ENCODE data around the gene ARID5B. TPM values are rescaled to one million over a fixed set of nuclear protein-coding genes. Genes with fewer than 3 reads are reported as not detected.

Gene ARID5B
- total RNA-seq, 1 experiment from 2014 or later = 0.04 TPM

DNA sequence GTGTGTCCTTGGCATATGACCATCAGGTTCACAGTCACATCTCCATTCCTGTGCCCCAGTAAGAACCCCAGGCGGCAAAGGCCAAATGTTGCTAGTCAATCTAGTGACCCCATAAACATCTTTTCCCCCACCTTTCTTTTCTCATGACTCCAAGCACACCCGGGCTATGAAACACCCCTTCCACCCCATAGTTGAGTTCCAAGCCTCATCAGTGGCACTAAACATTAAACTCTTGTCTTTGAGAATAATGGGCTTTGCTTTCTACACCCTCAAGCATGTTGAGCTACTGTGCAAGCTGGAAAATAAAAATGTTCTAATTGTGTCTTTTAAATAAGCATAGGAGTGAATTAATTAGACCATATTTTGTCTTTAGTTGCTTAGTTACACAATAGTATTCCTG, 9.4 kb downstream of the ARID5B start:
- no peak overlapping the region for H2BK20ac ChIP-seq (ENCODE audit: low read depth, low read length, poor library complexity, severe bottlenecking)
- no peak overlapping the region for H3K4me2 ChIP-seq (ENCODE audit: insufficient read depth, insufficient read length, low read length)
- Mint-ChIP-seq H3K36me3 (ENCODE audit: insufficient read depth in 1 of 3, low read depth in 3 of 3) (no peaks in the 10 kb centered on the region), H3K4me1 (no peaks in the 10 kb centered on the region), H3K27ac (no peak overlapping the region; a peak in 1 of 7 replicates), H3K4me3 (no peak overlapping the region), H3K9me3 (no peaks in the 10 kb centered on the region), H3K27me3 (ENCODE audit: low read depth) (no peaks in the 10 kb centered on the region)
- H4K8ac ChIP-seq (replicated peaks; ENCODE audit: insufficient read length, low read depth, low read length) = no peak overlapping the region
- no peak overlapping the region for H2AFZ ChIP-seq (ENCODE audit: low read length)
- TF ChIP-seq, protein P1, sequence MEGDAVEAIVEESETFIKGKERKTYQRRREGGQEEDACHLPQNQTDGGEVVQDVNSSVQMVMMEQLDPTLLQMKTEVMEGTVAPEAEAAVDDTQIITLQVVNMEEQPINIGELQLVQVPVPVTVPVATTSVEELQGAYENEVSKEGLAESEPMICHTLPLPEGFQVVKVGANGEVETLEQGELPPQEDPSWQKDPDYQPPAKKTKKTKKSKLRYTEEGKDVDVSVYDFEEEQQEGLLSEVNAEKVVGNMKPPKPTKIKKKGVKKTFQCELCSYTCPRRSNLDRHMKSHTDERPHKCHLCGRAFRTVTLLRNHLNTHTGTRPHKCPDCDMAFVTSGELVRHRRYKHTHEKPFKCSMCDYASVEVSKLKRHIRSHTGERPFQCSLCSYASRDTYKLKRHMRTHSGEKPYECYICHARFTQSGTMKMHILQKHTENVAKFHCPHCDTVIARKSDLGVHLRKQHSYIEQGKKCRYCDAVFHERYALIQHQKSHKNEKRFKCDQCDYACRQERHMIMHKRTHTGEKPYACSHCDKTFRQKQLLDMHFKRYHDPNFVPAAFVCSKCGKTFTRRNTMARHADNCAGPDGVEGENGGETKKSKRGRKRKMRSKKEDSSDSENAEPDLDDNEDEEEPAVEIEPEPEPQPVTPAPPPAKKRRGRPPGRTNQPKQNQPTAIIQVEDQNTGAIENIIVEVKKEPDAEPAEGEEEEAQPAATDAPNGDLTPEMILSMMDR (conservative IDR thresholded peaks at IDR 0.05) = no peak
- H3K18ac ChIP-seq (ENCODE audit: insufficient read length, low read depth, low read length) = no peak overlapping the region
- no peak overlapping the region for H3T11ph ChIP-seq (ENCODE audit: low read length)
- H3K27ac ChIP-seq (ENCODE audit: insufficient read length, low read depth, low read length) = no peak overlapping the region
- H4K91ac ChIP-seq (ENCODE audit: insufficient read length, low read depth, low read length) = no peak overlapping the region
- H4K5ac ChIP-seq (ENCODE audit: insufficient read length, low read depth, low read length) = no peak overlapping the region
- H3K56ac ChIP-seq (ENCODE audit: insufficient read length, low read depth, low read length) = no peak overlapping the region
- H2BK120ac ChIP-seq (ENCODE audit: low read depth, low read length, poor library complexity, severe bottlenecking) = no peak overlapping the region
- H2AK5ac ChIP-seq (ENCODE audit: insufficient read length, low read length) = no peak overlapping the region
- no peak overlapping the region for H2BK5ac ChIP-seq (ENCODE audit: insufficient read length, low read length)
- no peak overlapping the region for H2BK12ac ChIP-seq (ENCODE audit: insufficient read length, low read depth, low read length)
- no peak overlapping the region for H2BK15ac ChIP-seq (ENCODE audit: low read depth, low read length)
- no peaks in the 10 kb centered on the region for H4K20me1 ChIP-seq (ENCODE audit: control insufficient read depth, insufficient read depth, insufficient read length)
- no peak overlapping the region for H3K23ac ChIP-seq (ENCODE audit: insufficient read length, low read depth, low read length)
- no peaks in the 10 kb centered on the region for H3K79me1 ChIP-seq (ENCODE audit: insufficient read depth, low read depth, low read length, poor library complexity, severe bottlenecking)
- H3K4me1 ChIP-seq (ENCODE audit: insufficient read depth, low read length) = no peaks in the 10 kb centered on the region
- no peaks in the 10 kb centered on the region for H3K9me3 ChIP-seq (ENCODE audit: control insufficient read depth, low read depth, low read length)
- no peaks in the 10 kb centered on the region for H3K23me2 ChIP-seq (ENCODE audit: insufficient read length, low read depth, low read length, poor library complexity, severe bottlenecking)
- H3K14ac ChIP-seq (ENCODE audit: insufficient read depth, low read length) = no peak overlapping the region
- H3K9ac ChIP-seq (ENCODE audit: extremely low read depth, insufficient read length, low read length) = no peak overlapping the region
- H3K27me3 ChIP-seq (ENCODE audit: insufficient read depth, low read length) = no peaks in the 10 kb centered on the region
- no CpG with 5 or more reads among the region's 2 CpGs for WGBS (ENCODE audit: extremely low coverage, insufficient read length, low lambda C conversion rate)
- no peak for DNase-seq
- H3K79me2 ChIP-seq (ENCODE audit: insufficient read depth, low read length) = no peaks in the 10 kb centered on the region
- no peak overlapping the region for H3K4ac ChIP-seq (ENCODE audit: low read depth, low read length)
